ENCODE measurements around the gene PRSS8.
"Not testable (repeated sequence)": the region's sequence is repeated elsewhere in the genome, so short reads cannot be mapped to it uniquely, and the experiment has no call there.

Gene PRSS8

GRCh38 chr16:31138621-31139578 lies 3.4 kb upstream of the PRSS8 start:
- ChIA-PET CTCF (interaction anchor here (0.9 kb wide), 1 partner anchor 22 kb away, joined by 3 read pairs; the partner anchor contains the start of gene KAT8), POLR2A (interaction anchor here (1.8 kb wide), 2 partner anchors 22 to 41 kb away, joined by 7 to 9 read pairs; partner anchors contain the start of genes FUS and KAT8)
- no peak for DNase-seq (ENCODE audit: extremely low spot score)
- TF ChIP-seq CTBP1 (IDR thresholded peaks at IDR 0.05; ENCODE audit: borderline replicate concordance): no peak
- TF ChIP-seq NFRKB (IDR thresholded peaks at IDR 0.05): no peak
- TF ChIP-seq FOXA1 (IDR thresholded peaks at IDR 0.05): no peak
- no peak for TF ChIP-seq SUZ12 (IDR thresholded peaks at IDR 0.05)
- no peak for TF ChIP-seq FOXM1 (IDR thresholded peaks at IDR 0.05; ENCODE audit: borderline replicate concordance)
- no peak for TF ChIP-seq ZNF384 (IDR thresholded peaks at IDR 0.05)
- no peak for TF ChIP-seq BHLHE40 (IDR thresholded peaks at IDR 0.05; ENCODE audit: borderline replicate concordance)
- no peak for TF ChIP-seq LEF1 (IDR thresholded peaks at IDR 0.05; ENCODE audit: borderline replicate concordance)
- TF ChIP-seq HDGF (IDR thresholded peaks at IDR 0.05; ENCODE audit: borderline replicate concordance): no peak
- TF ChIP-seq SP1 (IDR thresholded peaks at IDR 0.05): no peak
- TF ChIP-seq ARNT (IDR thresholded peaks at IDR 0.05): no peak

DNA sequence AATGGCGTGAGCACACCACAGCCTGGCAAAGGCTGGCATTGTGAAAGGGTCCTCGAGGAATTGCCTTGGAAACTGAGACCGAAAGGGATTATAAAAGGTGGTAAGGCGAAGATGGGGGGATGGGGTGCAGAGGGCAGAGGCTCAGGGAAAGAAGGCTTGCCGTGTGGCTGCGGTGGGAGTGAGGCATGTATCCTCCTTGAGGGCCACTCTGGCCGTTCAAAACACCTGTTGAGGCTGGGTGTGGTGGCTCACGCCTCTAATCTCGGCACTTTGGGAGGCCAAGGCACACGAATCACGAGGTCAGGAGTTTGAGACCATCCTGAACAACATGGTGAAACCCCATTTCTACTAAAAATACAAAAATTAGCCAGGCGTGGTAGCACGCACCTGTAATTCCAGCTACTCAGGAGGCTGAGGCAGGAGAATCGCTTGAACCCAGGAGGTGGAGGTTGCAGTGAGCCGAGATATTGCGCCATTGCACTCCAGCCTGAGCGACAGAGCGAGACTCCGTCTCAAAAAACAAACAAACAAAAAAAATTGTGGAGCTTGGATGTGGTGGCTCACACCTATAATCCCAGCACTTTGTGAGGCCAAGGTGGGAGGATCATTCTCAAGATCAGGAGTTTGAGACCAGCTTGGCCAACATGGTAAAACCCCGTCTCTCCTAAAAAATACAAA lies 1.4 kb upstream of the PRSS8 start:
- CTCF ChIA-PET: not testable (repeated sequence)
- POLR2A ChIA-PET: interaction anchor here (6.9 kb wide), 1 partner anchor 20 kb away, joined by 38 read pairs; the partner anchor contains the start of gene KAT8

GRCh38 chr16:31136287-31136662 lies 748 bp upstream of the PRSS8 start:
- DNase-seq (ENCODE audit: extremely low spot score): no peak
- CTCF ChIA-PET: no interaction called here
- no peak for TF ChIP-seq CTBP1 (IDR thresholded peaks at IDR 0.05; ENCODE audit: borderline replicate concordance)
- TF ChIP-seq PKNOX1 (IDR thresholded peaks at IDR 0.05): no peak
- TF ChIP-seq FOXK2 (IDR thresholded peaks at IDR 0.05): no peak
- no peak for TF ChIP-seq ELF4 (IDR thresholded peaks at IDR 0.05)
- no peak for TF ChIP-seq HDGF (IDR thresholded peaks at IDR 0.05; ENCODE audit: borderline replicate concordance)
- TF ChIP-seq FOXM1 (IDR thresholded peaks at IDR 0.05; ENCODE audit: borderline replicate concordance): no peak
- no peak for TF ChIP-seq L3MBTL2 (conservative IDR thresholded peaks at IDR 0.05)
- TF ChIP-seq LEF1 (IDR thresholded peaks at IDR 0.05; ENCODE audit: borderline replicate concordance): no peak
- no peak for TF ChIP-seq ARNT (IDR thresholded peaks at IDR 0.05)
- no peak for TF ChIP-seq TARDBP (IDR thresholded peaks at IDR 0.05)
- no peak for TF ChIP-seq SUZ12 (IDR thresholded peaks at IDR 0.05)
- POLR2A ChIA-PET: interaction anchor here (2.0 to 6.9 kb wide), 2 partner anchors 19 to 43 kb away, joined by 5 to 38 read pairs; partner anchors contain the start of genes FUS and KAT8

More for the DNA sequence above, 1.4 kb upstream of the PRSS8 start:
- DNase-seq (ENCODE audit: extremely low spot score): not testable (repeated sequence)

- CTCF ChIA-PET: no interaction called here
- no peak for TF ChIP-seq FOXM1 (IDR thresholded peaks at IDR 0.05; ENCODE audit: borderline replicate concordance)
- TF ChIP-seq NFRKB (IDR thresholded peaks at IDR 0.05): no peak
- no peak for TF ChIP-seq ELF4 (IDR thresholded peaks at IDR 0.05)
- TF ChIP-seq FOXA1 (IDR thresholded peaks at IDR 0.05): no peak
- no peak for TF ChIP-seq SUZ12 (IDR thresholded peaks at IDR 0.05)
- no peak for TF ChIP-seq HDGF (IDR thresholded peaks at IDR 0.05; ENCODE audit: borderline replicate concordance)
- TF ChIP-seq ZNF384 (IDR thresholded peaks at IDR 0.05): no peak
- POLR2A ChIA-PET: interaction anchor here (2.0 to 6.9 kb wide), 2 partner anchors 18 to 45 kb away, joined by 5 to 38 read pairs; partner anchors contain the start of genes FUS and KAT8
- DNase-seq (ENCODE audit: extremely low spot score): no peak
Observed at GRCh38 chr16:31134625-31135534, 647 bp downstream of the PRSS8 start.

DNA sequence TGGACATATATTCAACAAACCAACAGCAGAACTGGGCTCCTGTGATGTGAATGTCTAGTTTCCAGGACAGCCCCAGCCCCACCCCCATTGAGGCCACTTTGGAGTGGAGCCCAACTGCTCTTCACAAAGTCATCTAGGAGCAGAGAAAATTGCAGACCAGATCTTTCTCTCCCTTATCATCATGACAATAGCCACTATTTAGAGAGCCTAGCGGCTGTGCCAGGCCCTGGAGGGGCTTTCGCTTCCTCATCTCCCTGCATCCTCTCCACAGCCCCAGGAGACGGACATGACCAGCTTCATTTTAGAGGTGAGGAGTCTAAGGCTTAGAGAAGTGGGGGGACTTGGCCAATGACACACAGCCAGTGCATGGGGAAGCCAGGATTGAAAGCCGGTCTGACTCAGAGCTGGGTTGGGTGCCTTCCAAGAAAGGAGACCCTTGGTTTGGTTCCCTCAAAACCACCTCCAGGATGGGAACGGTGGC lies 1.4 kb downstream of the PRSS8 start:
- CTCF ChIA-PET: no interaction called here
- DNase-seq (ENCODE audit: extremely low spot score): no peak
- TF ChIP-seq PKNOX1 (IDR thresholded peaks at IDR 0.05): no peak
- no peak for TF ChIP-seq TARDBP (IDR thresholded peaks at IDR 0.05)
- TF ChIP-seq LEF1 (IDR thresholded peaks at IDR 0.05; ENCODE audit: borderline replicate concordance): no peak
- TF ChIP-seq L3MBTL2 (conservative IDR thresholded peaks at IDR 0.05): no peak
- no peak for TF ChIP-seq FOXM1 (IDR thresholded peaks at IDR 0.05; ENCODE audit: borderline replicate concordance)
- TF ChIP-seq HDGF (IDR thresholded peaks at IDR 0.05; ENCODE audit: borderline replicate concordance): no peak
- no peak for TF ChIP-seq ZNF384 (IDR thresholded peaks at IDR 0.05)
- no peak for TF ChIP-seq SP1 (IDR thresholded peaks at IDR 0.05)
- TF ChIP-seq ARNT (IDR thresholded peaks at IDR 0.05): no peak
- TF ChIP-seq CTBP1 (IDR thresholded peaks at IDR 0.05; ENCODE audit: borderline replicate concordance): no peak
- TF ChIP-seq ELF4 (IDR thresholded peaks at IDR 0.05): no peak
- no peak for TF ChIP-seq BHLHE40 (IDR thresholded peaks at IDR 0.05; ENCODE audit: borderline replicate concordance)
- no peak for TF ChIP-seq SUZ12 (IDR thresholded peaks at IDR 0.05)
- TF ChIP-seq FOXA1 (IDR thresholded peaks at IDR 0.05): no peak
- TF ChIP-seq NFRKB (IDR thresholded peaks at IDR 0.05): no peak
- no peak for TF ChIP-seq FOXK2 (IDR thresholded peaks at IDR 0.05)
- POLR2A ChIA-PET: interaction anchor here (2.0 to 6.9 kb wide), 2 partner anchors 17 to 45 kb away, joined by 5 to 38 read pairs; partner anchors contain the start of genes FUS and KAT8
